Measurements from ENCODE around the gene PLSCR3.
A peak's percentile ranks its signal among the peaks of the same experiment; 100 is the strongest.

PLSCR3 gene

DNA sequence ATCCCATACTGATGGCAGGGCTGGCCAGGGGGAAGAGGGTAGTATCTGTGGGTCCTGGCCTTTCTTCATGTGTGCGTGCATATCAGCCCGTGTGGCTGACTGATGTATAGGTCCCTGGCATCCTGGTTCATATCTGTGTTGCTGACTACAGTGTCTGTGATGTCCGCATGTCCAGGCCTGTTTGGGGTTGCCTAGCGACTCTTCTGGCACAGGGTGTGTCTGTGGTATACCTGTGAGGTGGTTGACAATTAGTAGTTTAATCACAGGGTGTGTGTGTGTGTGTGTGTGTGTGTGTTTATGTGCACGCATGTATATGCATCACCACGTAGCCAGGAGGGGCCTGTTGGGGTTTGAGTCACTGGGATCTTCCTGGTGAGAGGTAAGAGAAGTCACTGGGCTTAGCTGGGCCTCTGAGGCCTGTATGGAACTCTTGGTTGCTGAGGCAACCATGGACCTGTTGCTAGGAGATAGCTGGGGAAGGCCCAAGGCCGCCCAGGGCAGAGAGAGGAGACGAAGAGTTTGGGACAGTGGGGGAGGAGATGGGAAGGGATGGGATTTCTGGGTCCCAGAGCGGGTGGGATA is 40.0 kb downstream of the PLSCR3 start:
- no peak for DNase-seq
- POLR2A ChIA-PET: interaction anchor here (0.5 to 1.2 kb wide), 3 partner anchors 19 to 163 kb away, joined by 3 read pairs; no protein-coding TSS in a partner anchor
- H3K27ac ChIP-seq (ENCODE audit: insufficient read depth in 1 of 2, low read depth in 1 of 2, low read length in 2 of 2, poor library complexity in 1 of 2, severe bottlenecking in 2 of 2): no peak overlapping the region

DNA sequence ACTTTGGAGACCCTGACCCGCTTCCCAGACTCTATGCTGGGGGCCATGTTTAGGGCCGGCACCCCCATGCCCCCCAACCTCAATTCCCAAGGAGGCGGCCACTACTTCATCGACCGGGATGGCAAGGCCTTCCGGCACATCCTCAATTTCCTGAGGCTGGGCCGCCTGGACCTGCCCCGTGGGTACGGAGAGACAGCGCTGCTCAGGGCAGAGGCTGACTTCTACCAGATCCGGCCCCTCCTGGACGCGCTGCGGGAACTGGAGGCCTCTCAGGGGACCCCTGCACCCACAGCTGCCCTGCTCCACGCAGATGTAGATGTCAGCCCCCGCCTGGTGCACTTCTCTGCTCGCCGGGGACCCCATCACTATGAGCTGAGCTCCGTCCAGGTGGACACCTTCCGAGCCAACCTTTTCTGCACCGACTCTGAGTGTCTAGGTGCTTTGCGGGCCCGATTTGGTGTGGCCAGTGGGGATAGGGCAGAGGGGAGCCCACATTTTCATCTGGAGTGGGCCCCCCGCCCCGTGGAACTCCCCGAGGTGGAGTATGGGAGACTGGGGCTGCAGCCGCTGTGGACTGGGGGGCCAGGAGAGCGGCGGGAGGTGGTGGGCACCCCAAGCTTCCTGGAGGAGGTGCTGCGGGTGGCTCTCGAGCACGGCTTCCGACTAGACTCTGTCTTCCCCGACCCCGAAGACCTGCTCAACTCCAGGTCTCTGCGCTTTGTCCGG is 41.3 kb downstream of the PLSCR3 start:
- 94% methylated on average over 30 of the region's 37 CpGs for WGBS (ENCODE audit: insufficient coverage)
- DNase-seq: no peak
- ChIA-PET POLR2A (no interaction called here), CTCF (interaction anchor here (0.8 to 4.4 kb wide), 13 partner anchors 8 to 322 kb away, joined by 3 to 28 read pairs (median 4); partner anchors contain the start of genes SENP3, SPEM2 and TMEM102)
- Histone ChIP-seq H3K9me3 (ENCODE audit: control extremely low read depth in 1 of 5, control insufficient read depth in 4 of 5, insufficient read depth in 2 of 5, low read depth in 1 of 5, low read length in 4 of 5) (no peaks in the 10 kb centered on the region), H3K4me3 (ENCODE audit: control insufficient read depth in 1 of 7, extremely low read depth in 1 of 7, insufficient read depth in 4 of 7, low read depth in 2 of 7, low read length in 6 of 7) (peak overlapping the region in 3 of 7 experiments; percentile 63 to 85 (median 83)), H3K4me1 (ENCODE audit: control extremely low read depth in 1 of 4, control insufficient read depth in 4 of 4, insufficient read depth in 4 of 4, low read length in 3 of 4) (peaks cover 0 to 35% (median 14%) of the 10 kb centered on the region in 4 experiments), H3K36me3 (ENCODE audit: control insufficient read depth in 4 of 4, insufficient read depth in 4 of 4, low read length in 3 of 4) (peaks cover 5 to 36% (median 10%) of the 10 kb centered on the region in 4 experiments), H3K27me3 (replicated peaks in 2 of 5; ENCODE audit: control insufficient read depth in 4 of 5, insufficient read depth in 5 of 5, low read length in 4 of 5) (no peaks in the 10 kb centered on the region), H3K27ac (ENCODE audit: insufficient read depth in 1 of 2, low read depth in 1 of 2, low read length in 2 of 2, poor library complexity in 1 of 2, severe bottlenecking in 2 of 2) (no peak overlapping the region)

More for the DNA sequence above, 40.0 kb downstream of the PLSCR3 start:
- H3K4me3 ChIP-seq (ENCODE audit: control insufficient read depth in 1 of 7, extremely low read depth in 1 of 7, insufficient read depth in 4 of 7, low read depth in 2 of 7, low read length in 6 of 7): no peak overlapping the region
- no peaks in the 10 kb centered on the region for H3K27me3 ChIP-seq (replicated peaks in 2 of 5; ENCODE audit: control insufficient read depth in 4 of 5, insufficient read depth in 5 of 5, low read length in 4 of 5)
- CTCF ChIA-PET: interaction anchor here (0.9 to 4.4 kb wide), 18 partner anchors 8 to 323 kb away, joined by 3 to 28 read pairs (median 4); partner anchors contain the start of genes GPS2, PLSCR3, SENP3 and SPEM2
- no peaks in the 10 kb centered on the region for H3K9me3 ChIP-seq (ENCODE audit: control extremely low read depth in 1 of 5, control insufficient read depth in 4 of 5, insufficient read depth in 2 of 5, low read depth in 1 of 5, low read length in 4 of 5)
- H3K4me1 ChIP-seq (ENCODE audit: control extremely low read depth in 1 of 4, control insufficient read depth in 4 of 4, insufficient read depth in 4 of 4, low read length in 3 of 4): peaks cover 0 to 35% (median 14%) of the 10 kb centered on the region in 4 experiments
- 80% methylated on average over 4 of the region's 9 CpGs for WGBS (ENCODE audit: insufficient coverage)
- peaks cover 0 to 24% (median 0%) of the 10 kb centered on the region in 4 experiments for H3K36me3 ChIP-seq (ENCODE audit: control insufficient read depth in 4 of 4, insufficient read depth in 4 of 4, low read length in 3 of 4)

DNA sequence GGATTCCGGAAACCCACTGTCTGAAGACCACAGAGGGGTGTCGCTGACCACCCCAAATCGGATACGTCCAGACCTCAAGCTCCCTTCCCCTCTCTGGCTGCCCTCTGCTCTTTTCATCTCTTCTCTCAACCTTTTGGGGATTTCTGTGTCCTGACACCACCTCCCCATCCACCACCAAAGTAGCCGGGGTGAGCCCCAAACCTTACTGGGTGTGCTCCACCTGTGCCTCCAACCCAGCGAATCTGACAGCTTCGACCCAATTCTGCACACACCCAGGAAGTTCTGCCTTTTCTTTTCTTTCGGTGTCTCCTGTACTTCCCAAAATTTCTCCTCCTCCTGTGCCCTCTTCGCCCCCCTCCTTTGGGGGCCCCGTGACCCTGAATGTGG is 41.8 kb downstream of the PLSCR3 start:
- 24% methylated on average over 9 of the region's 10 CpGs for WGBS (ENCODE audit: insufficient coverage)

GRCh38 chr17:7351665-7352502 is 42.4 kb downstream of the PLSCR3 start, which contains the start of gene KCTD11:
KCTD11 (plus strand) TSS chr17:7352162.
- peaks cover 8 to 47% (median 18%) of the 10 kb centered on the region in 4 experiments for H3K36me3 ChIP-seq (ENCODE audit: control insufficient read depth in 4 of 4, insufficient read depth in 4 of 4, low read length in 3 of 4)
- H3K4me3 ChIP-seq (ENCODE audit: control insufficient read depth in 1 of 7, extremely low read depth in 1 of 7, insufficient read depth in 4 of 7, low read depth in 2 of 7, low read length in 6 of 7): peak within 1 kb of the TSS in 6 of 7 experiments; percentile 52 to 85 (median 74)
- peak in 2 of 3 donors; percentile 26 to 57 for DNase-seq
- no peaks in the 10 kb centered on the region for H3K9me3 ChIP-seq (ENCODE audit: control extremely low read depth in 1 of 5, control insufficient read depth in 4 of 5, insufficient read depth in 2 of 5, low read depth in 1 of 5, low read length in 4 of 5)
- no peaks in the 10 kb centered on the region for H3K27me3 ChIP-seq (replicated peaks in 2 of 5; ENCODE audit: control insufficient read depth in 4 of 5, insufficient read depth in 5 of 5, low read length in 4 of 5)
- under 1% methylated on average over 56 of the region's 91 CpGs for WGBS (ENCODE audit: insufficient coverage)
- H3K27ac ChIP-seq (ENCODE audit: insufficient read depth in 1 of 2, low read depth in 1 of 2, low read length in 2 of 2, poor library complexity in 1 of 2, severe bottlenecking in 2 of 2): peak within 1 kb of the TSS in 1 of 2 experiments; percentile 49
- ChIA-PET CTCF (interaction anchor here (0.7 to 18.5 kb wide), 4 partner anchors 15 to 131 kb away, joined by 3 to 314 read pairs (median 25); partner anchors contain the start of genes ACAP1 and NEURL4), POLR2A (interaction anchor here (1.1 kb wide), 1 partner anchor 16 kb away, joined by 4 read pairs; the partner anchor contains the start of gene ACAP1)
- peaks cover 0 to 35% (median 14%) of the 10 kb centered on the region in 4 experiments for H3K4me1 ChIP-seq (ENCODE audit: control extremely low read depth in 1 of 4, control insufficient read depth in 4 of 4, insufficient read depth in 4 of 4, low read length in 3 of 4)

More for the DNA sequence above, 41.8 kb downstream of the PLSCR3 start:
- Histone ChIP-seq H3K4me3 (ENCODE audit: control insufficient read depth in 1 of 7, extremely low read depth in 1 of 7, insufficient read depth in 4 of 7, low read depth in 2 of 7, low read length in 6 of 7) (peak overlapping the region in 6 of 7 experiments; percentile 52 to 85 (median 74)), H3K27me3 (replicated peaks in 2 of 5; ENCODE audit: control insufficient read depth in 4 of 5, insufficient read depth in 5 of 5, low read length in 4 of 5) (no peaks in the 10 kb centered on the region), H3K9me3 (ENCODE audit: control extremely low read depth in 1 of 5, control insufficient read depth in 4 of 5, insufficient read depth in 2 of 5, low read depth in 1 of 5, low read length in 4 of 5) (no peaks in the 10 kb centered on the region), H3K4me1 (ENCODE audit: control extremely low read depth in 1 of 4, control insufficient read depth in 4 of 4, insufficient read depth in 4 of 4, low read length in 3 of 4) (peaks cover 0 to 35% (median 14%) of the 10 kb centered on the region in 4 experiments), H3K27ac (ENCODE audit: insufficient read depth in 1 of 2, low read depth in 1 of 2, low read length in 2 of 2, poor library complexity in 1 of 2, severe bottlenecking in 2 of 2) (peak overlapping the region in 1 of 2 experiments; percentile 25), H3K36me3 (ENCODE audit: control insufficient read depth in 4 of 4, insufficient read depth in 4 of 4, low read length in 3 of 4) (peaks cover 6 to 41% (median 13%) of the 10 kb centered on the region in 4 experiments)
- DNase-seq: no peak
- ChIA-PET CTCF (interaction anchor here (0.8 to 4.4 kb wide), 3 partner anchors 15 to 209 kb away, joined by 4 to 15 read pairs (median 6); partner anchors contain the start of genes SENP3 and SPEM2), POLR2A (no interaction called here)

DNA sequence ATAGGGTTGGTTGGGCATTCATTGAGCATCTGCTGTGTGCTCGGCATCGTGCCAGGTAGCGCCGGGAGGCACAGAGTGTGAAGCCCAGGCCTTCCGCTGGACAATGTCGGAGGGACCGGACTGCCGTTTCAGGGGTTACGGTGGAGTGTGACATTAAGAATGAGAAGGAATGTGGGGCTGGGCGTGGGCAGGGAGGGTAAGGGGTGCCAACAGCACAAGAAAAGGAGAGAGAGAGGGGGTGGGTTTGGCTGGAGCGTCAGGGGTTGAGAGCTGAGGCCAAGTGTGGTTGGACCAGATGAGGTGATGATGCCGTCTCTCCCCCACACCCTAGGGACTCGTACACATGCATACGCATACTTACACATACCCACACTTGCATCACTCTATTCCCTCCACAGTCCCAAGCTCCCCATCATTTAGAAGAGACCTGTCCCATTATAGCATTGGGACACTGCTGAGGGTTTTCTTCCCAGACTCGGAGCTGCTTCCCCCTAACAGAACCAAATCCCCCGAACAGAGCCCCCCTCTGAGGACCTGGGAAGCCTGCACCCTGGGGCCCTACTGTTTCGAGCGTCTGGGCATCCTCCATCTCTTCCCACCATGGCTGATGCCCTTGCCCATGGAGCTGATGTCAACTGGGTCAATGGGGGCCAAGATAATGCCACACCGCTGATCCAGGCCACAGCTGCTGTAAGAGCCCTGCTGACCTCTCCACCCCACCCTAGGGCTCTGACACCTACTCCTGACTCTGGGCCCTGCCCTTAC is 45.7 kb downstream of the PLSCR3 start:
- WGBS (ENCODE audit: insufficient coverage): 91% methylated on average over 15 of the region's 19 CpGs
- peaks cover 13 to 79% (median 41%) of the 10 kb centered on the region in 4 experiments for H3K36me3 ChIP-seq (ENCODE audit: control insufficient read depth in 4 of 4, insufficient read depth in 4 of 4, low read length in 3 of 4)

More for the DNA sequence above, 45.7 kb downstream of the PLSCR3 start:
- no peak for DNase-seq
- Histone ChIP-seq H3K27me3 (replicated peaks in 2 of 5; ENCODE audit: control insufficient read depth in 4 of 5, insufficient read depth in 5 of 5, low read length in 4 of 5) (no peaks in the 10 kb centered on the region), H3K27ac (ENCODE audit: insufficient read depth in 1 of 2, low read depth in 1 of 2, low read length in 2 of 2, poor library complexity in 1 of 2, severe bottlenecking in 2 of 2) (no peak overlapping the region), H3K9me3 (ENCODE audit: control extremely low read depth in 1 of 5, control insufficient read depth in 4 of 5, insufficient read depth in 2 of 5, low read depth in 1 of 5, low read length in 4 of 5) (no peaks in the 10 kb centered on the region), H3K4me1 (ENCODE audit: control extremely low read depth in 1 of 4, control insufficient read depth in 4 of 4, insufficient read depth in 4 of 4, low read length in 3 of 4) (peaks cover 0 to 31% (median 14%) of the 10 kb centered on the region in 4 experiments), H3K4me3 (ENCODE audit: control insufficient read depth in 1 of 7, extremely low read depth in 1 of 7, insufficient read depth in 4 of 7, low read depth in 2 of 7, low read length in 6 of 7) (no peak overlapping the region)
- ChIA-PET CTCF (interaction anchor here (0.5 to 18.5 kb wide), 10 partner anchors 12 to 438 kb away, joined by 3 to 314 read pairs (median 4); partner anchors contain the start of genes ACADVL, ACAP1, DLG4 and NEURL4), POLR2A (no interaction called here)
